Thoracic aorta (tissue), 2 donors: ENCODE measurements around the gene DLGAP5. TPM values are rescaled to one million over a fixed set of nuclear protein-coding genes. Genes with fewer than 3 reads are reported as not detected.

Experiments used
- ATAC-seq: fragments of 150-250 bp; one replicate; pipeline ENCODE4 v1.8.0; 2017; ENCODE audit warnings: low read depth; ENCODE audit not compliant: insufficient number of reproducible peaks, low FRiP score
- DNase-seq: peaks from one replicate; pipeline ENCODE4 v3.0.0-alpha.2; 2020; ENCODE audit warnings: low spot score
- H3K27ac ChIP-seq, 2 donors: fragments of 200-600 bp; sonication (generic); 1 replicate in 1 of 2; 2 replicates in 1 of 2; pipeline ENCODE4 v1.5.1; 2016; ENCODE audit warnings: mild to moderate bottlenecking in 2 of 2, moderate library complexity in 2 of 2
- H3K27me3 ChIP-seq: fragments of 200-600 bp; sonication (generic); replicated peaks from 2 replicates; pipeline ENCODE4 v1.6.0; 2016; ENCODE audit warnings: mild to moderate bottlenecking; ENCODE audit not compliant: insufficient read depth
- H3K36me3 ChIP-seq: fragments of 200-600 bp; sonication (generic); one replicate; pipeline ENCODE4 v1.5.1; 2016
- H3K4me1 ChIP-seq, 2 donors: fragments of 200-600 bp; sonication (generic); 1 replicate in 1 of 2; 2 replicates in 1 of 2; pipeline versions ENCODE4 v1.5.1 to v1.6.0; 2016; ENCODE audit warnings: low read depth in 2 of 2, mild to moderate bottlenecking in 1 of 2; ENCODE audit not compliant: control insufficient read depth in 1 of 2
- H3K4me3 ChIP-seq: fragments of 200-600 bp; sonication (generic); 2 replicates; pipeline ENCODE4 v1.5.1; 2016; ENCODE audit warnings: mild to moderate bottlenecking
- H3K9me3 ChIP-seq: fragments of 200-600 bp; sonication (generic); 2 replicates; pipeline ENCODE4 v1.5.1; 2016
- CTCF ChIP-seq: fragments of 200-600 bp; sonication (generic); IDR thresholded peaks from one replicate; pipeline ENCODE4 v1.5.1; 2019; ENCODE audit warnings: antibody characterized with exemption
- total RNA-seq, 2 donors: library from RNA; depleted of rRNA; stranded (reverse); fragments of >200 nt; gene quantifications; one replicate each; pipeline versions ENCODE4 v1.1.0 to v1.2.3, GENCODE V29; 2016

DLGAP5 gene
- total RNA-seq, 2 donors from 2014 or later = 0.14 TPM; not detected in 1

- H3K27me3 ChIP-seq = no peaks in the 10 kb centered on the region
- TF ChIP-seq CTCF = no peak
- H3K36me3 ChIP-seq = no peaks in the 10 kb centered on the region
- H3K4me1 ChIP-seq = peaks cover 4 to 29% of the 10 kb centered on the region in 2 donors
- H3K4me3 ChIP-seq = no peak overlapping the region
- peak overlapping the region; percentile 6 to 52 for H3K27ac ChIP-seq
- ATAC-seq (no peak), DNase-seq (no peak)
- no peaks in the 10 kb centered on the region for H3K9me3 ChIP-seq
These were observed 73.5 kb downstream of the DLGAP5 start for GRCh38 chr14:55117803-55118441.

- ATAC-seq (no peak), DNase-seq (no peak)
These were observed 74.9 kb downstream of the DLGAP5 start for GRCh38 chr14:55116246-55117030.

GRCh38 chr14:55115861-55116245 lies 75.5 kb downstream of the DLGAP5 start:
- TF ChIP-seq CTCF = no peak
- Histone ChIP-seq H3K9me3 (no peaks in the 10 kb centered on the region), H3K4me1 (peaks cover 4 to 20% of the 10 kb centered on the region in 2 donors), H3K4me3 (no peak overlapping the region), H3K27me3 (no peaks in the 10 kb centered on the region), H3K36me3 (no peaks in the 10 kb centered on the region), H3K27ac (no peak overlapping the region)
- ATAC-seq (no peak), DNase-seq (no peak)

More at GRCh38 chr14:55116246-55117030, 74.9 kb downstream of the DLGAP5 start:
- no peaks in the 10 kb centered on the region for H3K9me3 ChIP-seq
- H3K4me1 ChIP-seq = peaks cover 4 to 20% of the 10 kb centered on the region in 2 donors
- H3K36me3 ChIP-seq = no peaks in the 10 kb centered on the region
- no peak overlapping the region for H3K27ac ChIP-seq
- TF ChIP-seq CTCF = no peak
- no peaks in the 10 kb centered on the region for H3K27me3 ChIP-seq
- no peak overlapping the region for H3K4me3 ChIP-seq

- ATAC-seq (no peak), DNase-seq (no peak)
- H3K4me1 ChIP-seq = peaks cover 4 to 20% of the 10 kb centered on the region in 2 donors
- no peaks in the 10 kb centered on the region for H3K9me3 ChIP-seq
- H3K4me3 ChIP-seq = no peak overlapping the region
- TF ChIP-seq CTCF = no peak
- H3K27ac ChIP-seq = no peak overlapping the region
- no peaks in the 10 kb centered on the region for H3K36me3 ChIP-seq
- H3K27me3 ChIP-seq = no peaks in the 10 kb centered on the region
These were observed 75.9 kb downstream of the DLGAP5 start for GRCh38 chr14:55115460-55115859.

GRCh38 chr14:55114720-55115119 lies 76.7 kb downstream of the DLGAP5 start:
- no peak overlapping the region for H3K27ac ChIP-seq
- no peak for ATAC-seq
- H3K4me1 ChIP-seq = peaks cover 4 to 16% of the 10 kb centered on the region in 2 donors

More at GRCh38 chr14:55114720-55115119, 76.7 kb downstream of the DLGAP5 start:
- H3K27me3 ChIP-seq = no peaks in the 10 kb centered on the region
- no peaks in the 10 kb centered on the region for H3K9me3 ChIP-seq
- no peaks in the 10 kb centered on the region for H3K36me3 ChIP-seq
- no peak overlapping the region for H3K4me3 ChIP-seq
- no peak for DNase-seq
- TF ChIP-seq CTCF = no peak
